ENCODE measurements around the gene CDCA7.

CDCA7 gene

DNA sequence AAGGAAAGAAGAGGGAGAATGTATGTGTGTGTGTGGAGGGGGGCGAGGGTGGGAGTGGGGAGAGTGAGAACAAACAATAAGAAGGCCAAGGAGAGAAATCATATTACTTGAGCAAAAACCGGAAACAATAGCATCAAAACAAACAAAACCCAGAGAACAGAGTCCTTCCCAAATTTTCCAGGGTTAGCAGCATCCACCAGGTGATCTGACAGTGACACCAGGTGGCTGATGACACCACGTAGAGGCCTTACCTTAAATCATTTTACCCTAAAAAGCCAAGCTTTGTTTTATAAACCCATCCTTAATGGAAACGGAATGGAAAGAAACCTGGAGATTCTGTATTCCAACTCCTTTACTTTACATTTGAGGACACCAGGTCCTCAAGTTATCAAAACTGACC, 42.9 kb downstream of the CDCA7 start:
- Histone ChIP-seq H3K9ac (ENCODE audit: low read depth in 1 of 2, low read length in 2 of 2) (no peak overlapping the region), H3K36me3 (ENCODE audit: control insufficient read depth in 1 of 2, insufficient read depth in 2 of 2, low read length in 2 of 2) (no peaks in the 10 kb centered on the region), H3K4me1 (ENCODE audit: control insufficient read depth in 1 of 2, insufficient read depth in 2 of 2, low read length in 2 of 2) (peaks cover 0 to 7% of the 10 kb centered on the region in 2 donors), H3K9me3 (ENCODE audit: control insufficient read depth in 1 of 2, low read length in 2 of 2) (no peaks in the 10 kb centered on the region), H3K4me3 (ENCODE audit: low read depth in 1 of 2, low read length in 2 of 2) (no peak overlapping the region), H3K27me3 (ENCODE audit: control insufficient read depth in 1 of 2, insufficient read depth in 2 of 2, low read length in 2 of 2) (peaks cover 5 to 13% of the 10 kb centered on the region in 2 donors), H3K27ac (ENCODE audit: low read depth, low read length) (no peak overlapping the region)

DNA sequence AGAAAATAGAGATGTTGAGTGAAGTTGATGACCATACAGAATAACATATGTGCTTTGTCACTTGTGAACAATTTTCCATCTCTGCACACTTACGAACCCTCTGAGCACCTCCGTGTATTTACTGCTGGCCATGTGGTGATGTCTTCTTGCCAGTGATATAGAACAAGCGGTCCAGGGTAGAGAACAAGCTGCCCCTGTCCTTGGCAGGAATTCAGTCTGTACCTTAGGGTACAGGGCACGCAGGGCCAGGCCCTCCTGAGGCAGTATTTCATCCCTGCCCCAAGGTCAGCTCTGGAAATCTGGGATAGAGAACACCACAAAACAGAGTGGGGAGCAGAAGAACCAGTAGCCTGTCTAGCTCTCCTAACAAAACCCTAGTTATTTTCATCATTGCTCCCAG, 44.6 kb downstream of the CDCA7 start:
- Histone ChIP-seq H3K9ac (ENCODE audit: low read depth in 1 of 2, low read length in 2 of 2) (no peak overlapping the region), H3K4me3 (ENCODE audit: low read depth in 1 of 2, low read length in 2 of 2) (no peak overlapping the region), H3K27me3 (ENCODE audit: control insufficient read depth in 1 of 2, insufficient read depth in 2 of 2, low read length in 2 of 2) (peaks cover 16 to 21% of the 10 kb centered on the region in 2 donors), H3K27ac (ENCODE audit: low read depth, low read length) (no peak overlapping the region), H3K4me1 (ENCODE audit: control insufficient read depth in 1 of 2, insufficient read depth in 2 of 2, low read length in 2 of 2) (peaks cover 0 to 10% of the 10 kb centered on the region in 2 donors), H3K9me3 (ENCODE audit: control insufficient read depth in 1 of 2, low read length in 2 of 2) (no peaks in the 10 kb centered on the region), H3K36me3 (ENCODE audit: control insufficient read depth in 1 of 2, insufficient read depth in 2 of 2, low read length in 2 of 2) (no peaks in the 10 kb centered on the region)

- Histone ChIP-seq H3K36me3 (ENCODE audit: control insufficient read depth in 1 of 2, insufficient read depth in 2 of 2, low read length in 2 of 2) (no peaks in the 10 kb centered on the region), H3K27me3 (ENCODE audit: control insufficient read depth in 1 of 2, insufficient read depth in 2 of 2, low read length in 2 of 2) (peaks cover 19 to 21% of the 10 kb centered on the region in 2 donors), H3K9ac (ENCODE audit: low read depth in 1 of 2, low read length in 2 of 2) (no peak overlapping the region), H3K27ac (ENCODE audit: low read depth, low read length) (no peak overlapping the region), H3K4me3 (ENCODE audit: low read depth in 1 of 2, low read length in 2 of 2) (no peak overlapping the region), H3K4me1 (ENCODE audit: control insufficient read depth in 1 of 2, insufficient read depth in 2 of 2, low read length in 2 of 2) (peaks cover 0 to 10% of the 10 kb centered on the region in 2 donors), H3K9me3 (ENCODE audit: control insufficient read depth in 1 of 2, low read length in 2 of 2) (no peaks in the 10 kb centered on the region)
Measured at GRCh38 chr2:173400760-173401159, 46.1 kb downstream of the CDCA7 start.

DNA sequence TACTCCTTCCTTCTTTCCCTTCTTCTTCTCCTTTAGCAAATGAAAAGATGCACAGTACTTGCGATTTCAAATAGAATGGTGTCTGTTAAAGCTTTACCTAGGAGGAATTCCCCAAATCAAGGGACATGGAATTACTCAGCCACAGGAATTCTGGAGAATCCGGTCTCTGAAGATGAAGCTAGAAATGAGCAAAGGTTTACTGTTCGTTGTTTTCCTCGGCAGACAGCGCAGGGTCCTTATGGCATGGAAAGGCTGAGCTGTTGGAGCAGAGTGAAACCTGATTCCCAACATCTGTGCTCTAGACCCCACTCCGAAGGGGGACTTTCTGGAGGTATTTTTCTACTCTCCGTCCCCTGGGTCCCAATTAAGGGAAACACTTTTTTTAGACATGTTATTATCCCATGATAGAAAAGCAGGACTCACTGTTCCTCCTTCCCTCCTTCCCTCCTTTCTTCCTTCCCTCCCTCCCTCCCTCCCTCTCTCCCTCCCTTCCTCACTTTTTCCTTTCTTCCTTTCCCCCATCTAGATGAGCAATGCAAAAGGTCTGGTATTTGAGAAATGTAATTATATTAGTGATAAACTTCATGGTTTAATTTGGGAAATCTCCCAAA, 47.1 kb downstream of the CDCA7 start:
- H3K4me1 ChIP-seq (ENCODE audit: control insufficient read depth in 1 of 2, insufficient read depth in 2 of 2, low read length in 2 of 2) = peaks cover 0 to 10% of the 10 kb centered on the region in 2 donors
- peaks cover 17 to 19% of the 10 kb centered on the region in 2 donors for H3K27me3 ChIP-seq (ENCODE audit: control insufficient read depth in 1 of 2, insufficient read depth in 2 of 2, low read length in 2 of 2)
- peak overlapping the region in 1 of 2 donors; percentile 33 for H3K4me3 ChIP-seq (ENCODE audit: low read depth in 1 of 2, low read length in 2 of 2)
- H3K9me3 ChIP-seq (ENCODE audit: control insufficient read depth in 1 of 2, low read length in 2 of 2) = no peaks in the 10 kb centered on the region
- no peaks in the 10 kb centered on the region for H3K36me3 ChIP-seq (ENCODE audit: control insufficient read depth in 1 of 2, insufficient read depth in 2 of 2, low read length in 2 of 2)
- no peak overlapping the region for H3K27ac ChIP-seq (ENCODE audit: low read depth, low read length)
- H3K9ac ChIP-seq (ENCODE audit: low read depth in 1 of 2, low read length in 2 of 2) = no peak overlapping the region

GRCh38 chr2:173402405-173402974, 47.8 kb downstream of the CDCA7 start:
- H3K36me3 ChIP-seq (ENCODE audit: control insufficient read depth in 1 of 2, insufficient read depth in 2 of 2, low read length in 2 of 2) = no peaks in the 10 kb centered on the region
- peaks cover 17 to 19% of the 10 kb centered on the region in 2 donors for H3K27me3 ChIP-seq (ENCODE audit: control insufficient read depth in 1 of 2, insufficient read depth in 2 of 2, low read length in 2 of 2)
- peaks cover 0 to 10% of the 10 kb centered on the region in 2 donors for H3K4me1 ChIP-seq (ENCODE audit: control insufficient read depth in 1 of 2, insufficient read depth in 2 of 2, low read length in 2 of 2)
- no peak overlapping the region for H3K4me3 ChIP-seq (ENCODE audit: low read depth in 1 of 2, low read length in 2 of 2)
- H3K9ac ChIP-seq (ENCODE audit: low read depth in 1 of 2, low read length in 2 of 2) = no peak overlapping the region
- H3K9me3 ChIP-seq (ENCODE audit: control insufficient read depth in 1 of 2, low read length in 2 of 2) = no peaks in the 10 kb centered on the region
- H3K27ac ChIP-seq (ENCODE audit: low read depth, low read length) = no peak overlapping the region

GRCh38 chr2:173404841-173405750, 50.4 kb downstream of the CDCA7 start:
- Histone ChIP-seq H3K36me3 (ENCODE audit: control insufficient read depth in 1 of 2, insufficient read depth in 2 of 2, low read length in 2 of 2) (no peaks in the 10 kb centered on the region), H3K9ac (ENCODE audit: low read depth in 1 of 2, low read length in 2 of 2) (no peak overlapping the region), H3K4me1 (ENCODE audit: control insufficient read depth in 1 of 2, insufficient read depth in 2 of 2, low read length in 2 of 2) (peaks cover 0 to 10% of the 10 kb centered on the region in 2 donors), H3K9me3 (ENCODE audit: control insufficient read depth in 1 of 2, low read length in 2 of 2) (no peaks in the 10 kb centered on the region), H3K4me3 (ENCODE audit: low read depth in 1 of 2, low read length in 2 of 2) (no peak overlapping the region), H3K27me3 (ENCODE audit: control insufficient read depth in 1 of 2, insufficient read depth in 2 of 2, low read length in 2 of 2) (peaks cover 16 to 17% of the 10 kb centered on the region in 2 donors), H3K27ac (ENCODE audit: low read depth, low read length) (no peak overlapping the region)

DNA sequence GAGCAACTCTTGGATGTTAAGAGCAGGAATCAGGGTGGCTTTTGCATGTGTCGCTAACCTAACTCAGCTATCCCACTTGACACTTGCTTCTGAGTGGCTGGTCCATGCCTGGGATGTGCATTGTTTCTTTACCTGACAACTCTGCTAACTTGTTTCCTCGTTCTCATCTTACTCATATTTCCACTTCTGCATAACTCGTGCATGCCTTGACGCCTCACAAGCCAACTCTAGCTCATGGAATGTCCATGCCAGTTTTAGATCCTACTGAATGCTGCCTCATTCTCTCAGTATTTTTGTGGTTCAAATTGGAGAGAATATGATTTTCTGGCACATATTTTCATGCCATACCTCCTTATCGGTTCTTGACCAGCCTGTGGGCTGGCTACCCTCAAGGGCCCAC, 52.5 kb downstream of the CDCA7 start:
- H3K4me1 ChIP-seq (ENCODE audit: control insufficient read depth in 1 of 2, insufficient read depth in 2 of 2, low read length in 2 of 2) = peaks cover 0 to 4% of the 10 kb centered on the region in 2 donors
- peaks cover 9 to 16% of the 10 kb centered on the region in 2 donors for H3K27me3 ChIP-seq (ENCODE audit: control insufficient read depth in 1 of 2, insufficient read depth in 2 of 2, low read length in 2 of 2)
- H3K27ac ChIP-seq (ENCODE audit: low read depth, low read length) = no peak overlapping the region
- no peaks in the 10 kb centered on the region for H3K9me3 ChIP-seq (ENCODE audit: control insufficient read depth in 1 of 2, low read length in 2 of 2)
- H3K4me3 ChIP-seq (ENCODE audit: low read depth in 1 of 2, low read length in 2 of 2) = no peak overlapping the region
- H3K9ac ChIP-seq (ENCODE audit: low read depth in 1 of 2, low read length in 2 of 2) = no peak overlapping the region
- H3K36me3 ChIP-seq (ENCODE audit: control insufficient read depth in 1 of 2, insufficient read depth in 2 of 2, low read length in 2 of 2) = no peaks in the 10 kb centered on the region

DNA sequence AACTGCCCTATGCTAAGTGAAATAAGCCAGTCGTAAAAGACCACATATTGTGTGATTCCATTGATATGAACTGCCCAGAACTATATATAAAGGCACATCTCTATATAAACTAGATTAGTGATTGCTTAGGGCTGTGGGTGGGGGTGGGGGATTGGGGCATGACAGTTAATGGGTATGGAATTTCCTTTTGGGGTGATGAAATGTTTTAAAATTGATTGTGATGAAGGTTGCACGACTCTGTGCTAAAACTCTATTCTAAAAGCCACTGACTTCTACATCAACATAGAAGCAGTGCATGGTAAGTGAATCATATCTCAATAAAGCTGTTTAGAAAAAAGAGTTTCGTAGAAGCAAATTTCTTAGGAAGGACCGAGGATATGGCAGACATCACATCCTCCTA, 53.0 kb downstream of the CDCA7 start:
- no peaks in the 10 kb centered on the region for H3K36me3 ChIP-seq (ENCODE audit: control insufficient read depth in 1 of 2, insufficient read depth in 2 of 2, low read length in 2 of 2)
- H3K27me3 ChIP-seq (ENCODE audit: control insufficient read depth in 1 of 2, insufficient read depth in 2 of 2, low read length in 2 of 2) = peaks cover 7 to 14% of the 10 kb centered on the region in 2 donors
- no peak overlapping the region for H3K27ac ChIP-seq (ENCODE audit: low read depth, low read length)
- no peak overlapping the region for H3K9ac ChIP-seq (ENCODE audit: low read depth in 1 of 2, low read length in 2 of 2)
- no peaks in the 10 kb centered on the region for H3K9me3 ChIP-seq (ENCODE audit: control insufficient read depth in 1 of 2, low read length in 2 of 2)
- peaks cover 0 to 2% of the 10 kb centered on the region in 2 donors for H3K4me1 ChIP-seq (ENCODE audit: control insufficient read depth in 1 of 2, insufficient read depth in 2 of 2, low read length in 2 of 2)
- H3K4me3 ChIP-seq (ENCODE audit: low read depth in 1 of 2, low read length in 2 of 2) = no peak overlapping the region

GRCh38 chr2:173410579-173410978, 55.9 kb downstream of the CDCA7 start:
- H3K9ac ChIP-seq (ENCODE audit: low read depth in 1 of 2, low read length in 2 of 2) = no peak overlapping the region
- H3K27me3 ChIP-seq (ENCODE audit: control insufficient read depth in 1 of 2, insufficient read depth in 2 of 2, low read length in 2 of 2) = no peaks in the 10 kb centered on the region

DNA sequence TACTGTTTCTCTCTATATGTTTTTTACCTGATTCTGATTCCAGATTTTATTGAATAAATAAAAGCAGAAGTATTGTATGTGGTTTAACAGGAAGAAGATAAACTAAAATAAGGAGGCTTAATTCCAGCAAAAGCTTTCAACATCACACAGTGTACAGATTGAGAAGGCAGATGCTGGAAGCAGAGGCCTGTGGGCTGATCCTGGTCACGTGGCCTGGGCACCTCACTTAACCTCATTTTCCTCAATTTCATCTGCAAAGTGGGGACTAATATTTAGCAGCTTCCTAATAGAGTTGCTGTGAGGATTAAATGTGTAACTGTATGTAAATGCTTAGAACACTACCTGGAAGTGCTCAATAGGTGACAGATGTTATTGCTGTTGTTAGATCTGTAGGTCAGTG, 58.0 kb downstream of the CDCA7 start:
- Histone ChIP-seq H3K9me3 (ENCODE audit: control insufficient read depth in 1 of 2, low read length in 2 of 2) (no peaks in the 10 kb centered on the region), H3K27me3 (ENCODE audit: control insufficient read depth in 1 of 2, insufficient read depth in 2 of 2, low read length in 2 of 2) (no peaks in the 10 kb centered on the region), H3K36me3 (ENCODE audit: control insufficient read depth in 1 of 2, insufficient read depth in 2 of 2, low read length in 2 of 2) (no peaks in the 10 kb centered on the region), H3K27ac (ENCODE audit: low read depth, low read length) (no peak overlapping the region), H3K4me1 (ENCODE audit: control insufficient read depth in 1 of 2, insufficient read depth in 2 of 2, low read length in 2 of 2) (no peaks in the 10 kb centered on the region), H3K9ac (ENCODE audit: low read depth in 1 of 2, low read length in 2 of 2) (no peak overlapping the region), H3K4me3 (ENCODE audit: low read depth in 1 of 2, low read length in 2 of 2) (no peak overlapping the region)

More at GRCh38 chr2:173410579-173410978, 55.9 kb downstream of the CDCA7 start:
- H3K4me3 ChIP-seq (ENCODE audit: low read depth in 1 of 2, low read length in 2 of 2) = no peak overlapping the region
- H3K9me3 ChIP-seq (ENCODE audit: control insufficient read depth in 1 of 2, low read length in 2 of 2) = no peaks in the 10 kb centered on the region
- H3K27ac ChIP-seq (ENCODE audit: low read depth, low read length) = no peak overlapping the region
- H3K36me3 ChIP-seq (ENCODE audit: control insufficient read depth in 1 of 2, insufficient read depth in 2 of 2, low read length in 2 of 2) = no peaks in the 10 kb centered on the region
- H3K4me1 ChIP-seq (ENCODE audit: control insufficient read depth in 1 of 2, insufficient read depth in 2 of 2, low read length in 2 of 2) = no peaks in the 10 kb centered on the region

Data from duodenal mucosa (tissue), 2 donors.